Osteocyte (in vitro differentiated cells): ENCODE data around the gene STING1. TPM values are rescaled to one million over a fixed set of nuclear protein-coding genes. Genes with fewer than 3 reads are reported as not detected.
A peak's percentile ranks its signal among the peaks of the same experiment; 100 is the strongest.
"Not testable (repeated sequence)": the region's sequence is repeated elsewhere in the genome, so short reads cannot be mapped to it uniquely, and the experiment has no call there.

Source experiments
- DNase-seq: peaks from one replicate; pipeline ENCODE4 v3.0.0; 2021; ENCODE audit warnings: mixed read lengths; ENCODE audit not compliant: unreplicated experiment; ENCODE audit errors: extremely low spot score
- H3K27ac Mint-ChIP-seq: one replicate; pipeline ENCODE4 v1.8.0; 2021; ENCODE audit warnings: mild to moderate bottlenecking, mixed read lengths; ENCODE audit not compliant: unreplicated experiment
- H3K27me3 Mint-ChIP-seq: one replicate; pipeline ENCODE4 v1.8.0; 2021; ENCODE audit warnings: mixed read lengths; ENCODE audit not compliant: unreplicated experiment
- H3K36me3 Mint-ChIP-seq: one replicate; pipeline ENCODE4 v1.8.0; 2021; ENCODE audit warnings: mixed read lengths; ENCODE audit not compliant: unreplicated experiment
- H3K4me1 Mint-ChIP-seq: one replicate; pipeline ENCODE4 v1.8.0; 2021; ENCODE audit warnings: mixed read lengths; ENCODE audit not compliant: unreplicated experiment
- H3K4me3 Mint-ChIP-seq: one replicate; pipeline ENCODE4 v1.8.0; 2021; ENCODE audit warnings: mild to moderate bottlenecking, moderate library complexity, mixed read lengths; ENCODE audit not compliant: unreplicated experiment
- H3K9me3 Mint-ChIP-seq: one replicate; pipeline ENCODE4 v1.8.0; 2021; ENCODE audit warnings: mixed read lengths; ENCODE audit not compliant: unreplicated experiment
- long read RNA-seq: library from polyadenylated mRNA; unstranded; transcript quantifications from one replicate; pipeline ENCODE4 v2.0.0, GENCODE V29; 2021
- total RNA-seq: library from RNA; stranded (reverse); gene quantifications from 2 replicates; pipeline ENCODE4 v1.2.1, GENCODE V29; 2021
- TF ChIP-seq, protein P1 (sequence below): fragments of 200-600 bp; sonication (generic); IDR thresholded peaks from 2 replicates; pipeline ENCODE4 v1.5.0; 2021; ENCODE audit warnings: antibody characterized with exemption, mild to moderate bottlenecking, moderate library complexity

STING1 gene
- total RNA-seq: 61.6 and 73.0 TPM in 2 replicates
- long read RNA-seq, transcript TMEM173-201 (8 exons, 1,771 nt): major isoform, 122 of 185 reads
- long read RNA-seq, partial matches to known transcripts: 32 of 185 reads
- long read RNA-seq, other reads (novel, unspliced or antisense): 31 of 185 reads

GRCh38 chr5:139482050-139482889, at the start of gene STING1:
STING1 (minus strand) TSS chr5:139482758; CDS start chr5:139481704, 1,054 bp downstream.
- TF ChIP-seq, protein P1, sequence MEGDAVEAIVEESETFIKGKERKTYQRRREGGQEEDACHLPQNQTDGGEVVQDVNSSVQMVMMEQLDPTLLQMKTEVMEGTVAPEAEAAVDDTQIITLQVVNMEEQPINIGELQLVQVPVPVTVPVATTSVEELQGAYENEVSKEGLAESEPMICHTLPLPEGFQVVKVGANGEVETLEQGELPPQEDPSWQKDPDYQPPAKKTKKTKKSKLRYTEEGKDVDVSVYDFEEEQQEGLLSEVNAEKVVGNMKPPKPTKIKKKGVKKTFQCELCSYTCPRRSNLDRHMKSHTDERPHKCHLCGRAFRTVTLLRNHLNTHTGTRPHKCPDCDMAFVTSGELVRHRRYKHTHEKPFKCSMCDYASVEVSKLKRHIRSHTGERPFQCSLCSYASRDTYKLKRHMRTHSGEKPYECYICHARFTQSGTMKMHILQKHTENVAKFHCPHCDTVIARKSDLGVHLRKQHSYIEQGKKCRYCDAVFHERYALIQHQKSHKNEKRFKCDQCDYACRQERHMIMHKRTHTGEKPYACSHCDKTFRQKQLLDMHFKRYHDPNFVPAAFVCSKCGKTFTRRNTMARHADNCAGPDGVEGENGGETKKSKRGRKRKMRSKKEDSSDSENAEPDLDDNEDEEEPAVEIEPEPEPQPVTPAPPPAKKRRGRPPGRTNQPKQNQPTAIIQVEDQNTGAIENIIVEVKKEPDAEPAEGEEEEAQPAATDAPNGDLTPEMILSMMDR: no peak
- Mint-ChIP-seq H3K4me1 (peaks cover 27% of the 10 kb centered on the region), H3K36me3 (peaks cover 8% of the 10 kb centered on the region)

GRCh38 chr5:139531772-139532169, 49.2 kb upstream of the STING1 start:
- no peak overlapping the region for H3K4me3 Mint-ChIP-seq
- TF ChIP-seq, protein P1: no peak
- no peak for DNase-seq
- H3K27ac Mint-ChIP-seq: no peak overlapping the region
- peaks cover 4% of the 10 kb centered on the region for H3K4me1 Mint-ChIP-seq
- no peaks in the 10 kb centered on the region for H3K36me3 Mint-ChIP-seq
- peaks cover 6% of the 10 kb centered on the region for H3K9me3 Mint-ChIP-seq
- H3K27me3 Mint-ChIP-seq: no peaks in the 10 kb centered on the region

More at GRCh38 chr5:139482050-139482889, at the start of gene STING1:
- Mint-ChIP-seq H3K9me3 (no peaks in the 10 kb centered on the region), H3K27me3 (no peaks in the 10 kb centered on the region), H3K27ac (peak within 1 kb of the TSS; percentile 98), H3K4me3 (peak within 1 kb of the TSS; percentile 70)
- DNase-seq: peak; percentile 92

DNA sequence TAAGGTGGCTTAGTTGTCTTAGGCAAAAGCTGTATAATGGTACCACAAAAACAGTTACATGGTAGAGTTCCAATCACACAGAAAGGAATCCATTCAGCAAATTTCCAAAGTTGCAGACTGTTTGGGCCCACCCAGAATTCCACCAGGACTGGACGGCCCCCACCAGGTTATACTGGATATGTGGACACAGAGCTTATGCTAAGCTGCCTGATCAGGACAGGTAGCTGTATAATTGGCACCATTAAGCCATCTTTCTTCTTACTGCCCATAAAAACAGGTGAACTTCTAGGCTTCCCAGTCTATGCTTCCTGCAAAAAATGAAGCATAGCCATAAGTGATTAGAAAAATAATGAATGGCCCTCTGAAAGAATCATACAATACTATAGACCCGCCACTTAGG, 47.5 kb upstream of the STING1 start:
- not testable (repeated sequence) for H3K27me3 Mint-ChIP-seq, DNase-seq, H3K9me3 Mint-ChIP-seq, H3K27ac Mint-ChIP-seq, H3K36me3 Mint-ChIP-seq, H3K4me3 Mint-ChIP-seq, H3K4me1 Mint-ChIP-seq

DNA sequence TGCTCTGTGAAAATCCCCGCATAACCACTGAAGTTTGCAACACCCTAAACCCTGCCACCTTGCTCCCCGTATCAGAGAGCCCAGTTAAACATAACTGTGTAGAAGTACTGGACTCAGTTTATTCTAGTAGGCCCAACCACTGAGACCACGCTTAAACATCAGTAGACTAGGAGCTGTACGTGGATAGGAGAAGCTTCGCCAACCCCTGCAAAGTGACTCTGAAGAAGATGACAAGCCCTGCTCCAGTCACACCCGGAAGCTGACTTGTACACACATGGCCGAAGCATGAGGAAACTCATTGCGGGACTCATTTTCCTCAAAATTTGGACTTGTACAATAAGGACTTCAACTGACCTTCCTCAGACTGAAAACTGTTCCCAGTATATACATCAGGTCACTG, 46.1 kb upstream of the STING1 start:
- H3K36me3 Mint-ChIP-seq, H3K27ac Mint-ChIP-seq, DNase-seq, H3K9me3 Mint-ChIP-seq, H3K4me3 Mint-ChIP-seq, H3K27me3 Mint-ChIP-seq, H3K4me1 Mint-ChIP-seq: not testable (repeated sequence)

GRCh38 chr5:139527896-139528467, 45.4 kb upstream of the STING1 start:
- DNase-seq, H3K36me3 Mint-ChIP-seq, H3K27ac Mint-ChIP-seq, H3K4me3 Mint-ChIP-seq, H3K4me1 Mint-ChIP-seq, H3K9me3 Mint-ChIP-seq, H3K27me3 Mint-ChIP-seq: not testable (repeated sequence)

DNA sequence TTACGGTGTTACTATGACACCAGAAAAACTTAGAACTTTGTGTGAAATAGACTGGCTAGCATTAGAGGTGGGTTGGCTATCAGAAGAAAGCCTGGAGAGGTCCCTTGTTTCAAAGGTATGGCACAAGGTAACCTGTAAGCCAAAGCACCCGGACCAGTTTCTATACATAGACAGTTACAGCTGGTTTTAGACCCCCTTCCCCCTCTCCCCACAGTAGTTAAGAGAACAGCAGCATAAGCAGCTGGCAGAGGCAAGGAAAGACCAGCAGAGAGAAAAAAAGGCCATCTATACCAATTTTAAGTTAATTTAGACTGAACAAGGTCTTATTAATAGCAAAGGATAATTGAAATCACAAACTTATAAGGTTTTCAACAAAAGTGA, 44.5 kb upstream of the STING1 start:
- not testable (repeated sequence) for DNase-seq, H3K36me3 Mint-ChIP-seq, H3K27me3 Mint-ChIP-seq, H3K27ac Mint-ChIP-seq, H3K4me3 Mint-ChIP-seq, H3K4me1 Mint-ChIP-seq, H3K9me3 Mint-ChIP-seq

DNA sequence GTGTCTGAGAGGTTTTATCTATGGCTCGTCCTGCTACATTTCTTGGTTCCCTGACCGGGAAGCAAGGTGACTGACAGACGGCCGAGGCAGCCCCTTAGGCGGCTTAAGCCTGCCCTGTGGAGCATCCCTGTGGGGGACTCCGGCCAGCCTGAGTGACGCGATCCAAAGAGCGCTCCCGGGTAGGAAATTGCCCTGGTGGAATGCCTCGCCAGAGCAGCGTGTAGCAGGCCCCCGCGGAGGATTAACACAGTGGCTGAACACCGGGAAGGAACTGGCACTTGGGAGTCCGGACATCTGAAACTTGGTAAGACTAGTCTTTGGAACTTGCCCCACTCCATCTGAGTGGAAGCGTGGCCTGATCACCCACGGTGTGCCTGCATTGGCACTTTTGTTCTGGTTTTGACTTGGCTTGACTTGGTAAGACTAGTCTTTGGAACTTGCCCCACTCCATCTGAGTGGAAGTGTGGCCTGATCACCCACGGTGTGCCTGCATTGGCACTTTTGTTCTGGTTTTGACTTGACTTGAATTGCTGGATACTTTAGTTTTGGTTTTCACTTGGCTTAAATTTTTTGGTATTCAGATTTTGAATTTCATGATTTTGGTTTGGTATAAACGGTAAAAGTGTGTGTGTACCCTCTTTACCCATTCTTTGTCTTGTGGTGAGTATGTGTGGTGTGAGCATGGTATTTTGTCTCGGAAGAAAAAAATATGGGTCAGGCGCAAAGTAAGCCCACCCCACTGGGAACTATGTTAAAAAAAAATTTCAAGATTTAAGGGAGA, 43.9 kb upstream of the STING1 start:
- H3K9me3 Mint-ChIP-seq, H3K4me1 Mint-ChIP-seq, H3K36me3 Mint-ChIP-seq, DNase-seq, H3K4me3 Mint-ChIP-seq, H3K27me3 Mint-ChIP-seq: not testable (repeated sequence)
- peak overlapping the region; percentile 56 for H3K27ac Mint-ChIP-seq

DNA sequence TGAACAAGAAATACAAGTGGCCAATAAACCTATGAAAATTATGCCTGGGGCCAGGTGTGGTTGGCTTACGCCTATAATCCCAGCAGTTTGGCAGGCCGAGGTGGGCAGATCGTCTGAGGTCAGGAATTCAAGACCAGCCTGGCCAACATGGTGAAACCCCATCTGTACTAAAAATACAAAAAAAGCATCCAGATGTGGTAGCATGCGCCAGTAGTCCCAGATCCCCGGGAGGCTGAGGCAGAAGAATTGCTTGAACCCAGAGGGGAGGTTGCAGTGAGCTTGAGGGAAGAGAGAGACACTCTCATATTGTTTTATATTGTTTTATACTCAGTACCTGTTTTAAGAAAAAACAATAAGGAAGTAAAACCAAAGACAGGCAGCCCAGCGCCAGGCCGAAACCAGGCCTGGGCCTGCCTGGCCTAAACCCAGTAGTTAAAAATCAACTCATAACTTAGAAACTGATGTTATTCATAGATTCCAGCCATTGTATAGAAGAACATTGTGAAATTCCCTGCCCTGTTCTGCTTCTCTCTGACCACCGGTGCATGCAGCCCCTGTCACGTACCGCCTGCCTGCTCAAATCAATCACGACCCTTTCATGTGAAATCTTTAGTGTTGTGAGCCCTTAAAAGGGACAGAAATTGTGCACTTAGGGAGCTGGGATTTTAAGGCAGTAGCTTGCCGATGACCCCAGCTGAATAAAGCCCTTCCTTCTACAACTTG, 43.2 kb upstream of the STING1 start:
- DNase-seq, H3K36me3 Mint-ChIP-seq, H3K4me1 Mint-ChIP-seq, H3K4me3 Mint-ChIP-seq, H3K27me3 Mint-ChIP-seq, H3K9me3 Mint-ChIP-seq: not testable (repeated sequence)
- H3K27ac Mint-ChIP-seq: peak overlapping the region; percentile 56
